Measurements from ENCODE around the gene SPC25.
"Not testable (repeated sequence)": the region's sequence is repeated elsewhere in the genome, so short reads cannot be mapped to it uniquely, and the experiment has no call there.

SPC25 gene

DNA sequence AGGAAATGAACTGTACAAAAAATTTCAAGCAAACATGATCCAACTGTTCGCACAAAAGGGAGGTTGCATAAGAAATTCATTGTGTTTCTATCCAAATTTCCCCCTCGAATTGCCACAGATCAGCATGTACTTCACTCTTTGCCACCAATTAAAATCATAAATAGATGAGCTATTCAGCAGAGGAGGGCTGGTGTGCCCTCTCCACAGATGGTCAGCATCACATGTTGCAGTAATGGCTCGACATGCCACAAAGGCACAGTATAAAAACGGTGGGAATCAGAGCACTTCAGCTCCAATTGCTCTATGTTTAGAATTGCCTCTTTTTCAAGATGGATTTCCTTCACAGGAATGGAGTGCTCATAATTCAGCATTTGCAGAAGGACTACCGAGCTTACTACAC is 10.8 kb upstream of the SPC25 start, which contains the start of gene G6PC2:
Gene G6PC2 (plus strand): TSS at position 289 of the 400 bp plus-strand sequence. CDS start 41 bp downstream, at position 330.
- DNase-seq, result no peak

DNA sequence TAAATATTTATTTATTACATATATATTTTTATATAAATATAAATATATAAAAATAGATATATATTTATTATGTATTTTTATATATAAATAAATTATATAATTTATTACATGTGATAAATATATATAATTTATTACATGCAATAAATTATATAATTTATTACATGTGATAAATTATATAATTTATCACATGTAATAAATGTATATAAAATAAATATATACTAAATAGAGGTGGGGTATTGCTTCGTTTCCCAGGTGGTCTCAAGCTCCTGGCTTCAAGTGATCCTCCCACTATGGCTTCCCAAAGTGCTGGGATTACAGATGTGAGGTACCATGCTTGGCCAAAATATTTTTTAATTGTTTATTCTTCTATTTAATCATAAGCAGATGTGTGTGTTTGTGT is 7.2 kb upstream of the SPC25 start:
- DNase-seq, result no peak

GRCh38 chr2:168896783-168897182 is 6.6 kb upstream of the SPC25 start:
- no peak for DNase-seq

DNA sequence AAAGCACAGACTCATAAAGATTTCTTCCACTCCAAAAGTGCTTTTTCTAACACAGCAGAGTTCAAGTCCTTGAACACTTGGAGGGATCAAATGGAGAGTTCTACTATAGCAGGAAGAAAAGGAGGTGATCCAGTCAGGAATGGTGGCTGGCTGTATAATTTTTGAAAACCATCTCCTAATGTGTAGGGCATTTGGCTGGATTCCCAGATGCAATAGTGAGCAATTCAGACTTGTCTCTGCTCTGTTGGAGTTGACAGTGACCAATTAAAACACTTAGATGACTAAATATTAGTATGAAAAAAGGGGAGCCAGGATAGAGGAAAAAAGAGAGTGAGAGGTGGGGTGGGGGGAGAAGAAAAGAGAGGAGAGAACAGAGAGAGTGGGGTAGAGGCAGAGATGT is 5.5 kb upstream of the SPC25 start:
- peak; percentile 72 for DNase-seq

DNA sequence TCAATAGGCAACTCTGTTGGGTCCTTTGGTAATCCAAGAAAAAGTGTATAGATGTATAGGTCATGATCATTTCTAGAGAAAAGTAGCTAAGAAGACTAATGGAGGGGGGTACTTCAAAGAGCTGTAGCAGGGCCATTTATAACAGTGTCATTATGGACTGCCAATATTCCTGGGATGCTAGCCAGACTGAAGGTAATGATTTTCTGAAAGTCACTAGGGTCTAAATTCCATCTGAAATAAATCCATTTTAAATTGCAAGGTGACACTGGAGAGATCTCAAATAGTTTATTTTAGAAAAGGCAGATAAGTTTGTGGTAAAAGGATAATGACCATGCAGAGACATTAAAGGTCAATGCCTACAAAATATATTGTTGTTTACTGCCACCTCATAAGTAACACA is 4.5 kb upstream of the SPC25 start:
- no peak for DNase-seq

- DNase-seq, result no peak
These were observed 3.9 kb upstream of the SPC25 start for GRCh38 chr2:168894101-168894500.

- DNase-seq, result no peak
These were observed 2.1 kb upstream of the SPC25 start for GRCh38 chr2:168892327-168892726.

DNA sequence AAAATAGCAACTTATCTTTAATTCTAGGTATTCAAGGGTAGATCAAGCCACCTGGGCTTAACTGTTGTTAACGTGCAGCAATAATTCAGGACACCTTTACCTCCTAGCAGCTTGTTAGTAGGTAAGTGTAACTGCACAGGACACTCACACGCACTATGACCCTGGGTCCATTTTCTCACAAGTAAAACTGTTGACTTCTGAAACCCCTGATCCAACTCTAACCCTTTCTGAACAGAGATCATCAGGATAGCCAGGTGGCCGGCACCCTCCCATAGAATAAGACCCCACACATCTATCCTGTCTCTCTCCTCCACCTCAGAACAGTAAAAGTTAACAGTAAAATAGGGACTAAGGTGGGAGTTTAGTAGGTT is 610 bp downstream of the SPC25 start:
- DNase-seq, result no peak

GRCh38 chr2:168884975-168885374 is 5.3 kb downstream of the SPC25 start:
- no peak for DNase-seq

GRCh38 chr2:168882163-168882562 is 8.1 kb downstream of the SPC25 start:
- DNase-seq, result not testable (repeated sequence)

- DNase-seq, result no peak
These were observed 15.7 kb downstream of the SPC25 start for GRCh38 chr2:168874368-168875054.

DNA sequence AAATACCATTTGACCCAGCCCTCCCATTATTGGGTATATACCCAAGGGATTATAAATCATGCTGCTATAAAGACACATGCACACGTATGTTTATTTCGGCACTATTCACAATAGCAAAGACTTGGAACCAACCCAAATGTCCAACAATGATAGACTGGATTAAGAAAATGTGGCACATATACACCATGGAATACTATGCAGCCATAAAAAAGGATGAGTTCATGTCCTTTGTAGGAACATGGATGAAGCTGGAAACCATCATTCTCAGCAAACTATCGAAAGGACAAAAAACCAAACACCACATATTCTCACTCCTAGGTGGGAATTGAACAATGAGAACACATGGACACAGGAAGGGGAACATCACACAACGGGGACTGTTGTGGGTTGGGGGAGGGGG is 19.4 kb downstream of the SPC25 start:
- not testable (repeated sequence) for DNase-seq

DNA sequence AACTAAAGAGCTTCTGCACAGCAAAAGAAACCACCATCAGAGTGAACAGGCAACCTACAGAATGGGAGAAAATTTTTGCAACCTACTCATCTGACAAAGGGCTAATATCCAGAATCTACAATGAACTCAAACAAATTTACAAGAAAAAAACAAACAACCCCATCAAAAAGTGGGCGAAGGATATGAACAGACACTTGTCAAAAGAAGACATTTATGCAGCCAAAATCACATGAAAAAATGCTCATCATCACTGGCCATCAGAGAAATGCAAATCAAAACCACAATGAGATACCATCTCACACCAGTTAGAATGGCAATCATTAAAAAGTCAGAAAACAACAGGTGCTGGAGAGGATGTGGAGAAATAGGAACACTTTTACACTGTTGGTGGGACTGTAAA is 19.9 kb downstream of the SPC25 start:
- not testable (repeated sequence) for DNase-seq

GRCh38 chr2:168867164-168867563 is 23.1 kb downstream of the SPC25 start:
- not testable (repeated sequence) for DNase-seq

- DNase-seq, result no peak
These were observed 32.1 kb downstream of the SPC25 start for GRCh38 chr2:168858146-168858545.

DNA sequence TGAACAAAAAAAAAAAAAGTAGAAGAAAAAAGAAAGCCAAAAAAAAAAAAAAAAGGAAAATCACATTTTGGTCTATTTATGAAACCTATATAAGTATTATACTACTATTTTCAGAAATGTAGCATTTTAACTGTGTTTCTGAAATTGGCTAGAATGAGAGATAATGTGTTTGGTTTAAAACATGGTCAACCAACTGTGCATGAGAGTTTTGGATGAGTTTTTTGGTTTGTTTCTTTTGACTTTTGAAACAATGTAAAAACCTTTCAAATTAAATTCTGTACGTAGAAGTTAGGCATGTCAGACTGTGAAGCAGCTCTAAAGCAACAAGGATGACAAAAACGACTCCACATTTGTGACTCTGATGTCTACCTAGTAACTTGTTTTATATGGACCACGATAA is 34.6 kb downstream of the SPC25 start:
- DNase-seq, result no peak

DNA sequence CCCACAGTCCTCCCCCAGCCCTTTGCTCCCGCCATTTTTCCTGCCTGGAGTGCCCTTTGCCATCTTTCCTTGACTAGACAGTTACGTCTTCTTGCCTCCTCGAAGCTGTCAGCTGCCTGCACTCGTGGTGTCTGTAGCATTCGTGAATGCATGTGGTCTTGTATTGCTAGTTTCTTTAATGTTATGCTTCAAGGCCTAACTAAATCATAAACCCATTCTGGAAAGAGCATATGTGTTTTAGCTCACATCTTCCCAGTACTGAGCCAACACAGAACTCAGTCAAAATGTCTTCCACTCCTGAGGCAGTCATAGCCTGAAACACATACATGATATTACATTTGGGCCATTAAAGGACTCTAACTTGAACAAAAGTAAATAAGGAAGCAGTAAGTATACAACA is 35.6 kb downstream of the SPC25 start:
- no peak for DNase-seq

- no peak for DNase-seq
These were observed 36.8 kb downstream of the SPC25 start for GRCh38 chr2:168853471-168853870.

- no peak for DNase-seq
These were observed 37.7 kb downstream of the SPC25 start for GRCh38 chr2:168852481-168852880.

GRCh38 chr2:168851674-168852320 is 38.4 kb downstream of the SPC25 start:
- peak; percentile 92 for DNase-seq

GRCh38 chr2:168850846-168851245 is 39.4 kb downstream of the SPC25 start:
- no peak for DNase-seq

GRCh38 chr2:168849610-168850009 is 40.6 kb downstream of the SPC25 start:
- DNase-seq, result peak; percentile 28

DNA sequence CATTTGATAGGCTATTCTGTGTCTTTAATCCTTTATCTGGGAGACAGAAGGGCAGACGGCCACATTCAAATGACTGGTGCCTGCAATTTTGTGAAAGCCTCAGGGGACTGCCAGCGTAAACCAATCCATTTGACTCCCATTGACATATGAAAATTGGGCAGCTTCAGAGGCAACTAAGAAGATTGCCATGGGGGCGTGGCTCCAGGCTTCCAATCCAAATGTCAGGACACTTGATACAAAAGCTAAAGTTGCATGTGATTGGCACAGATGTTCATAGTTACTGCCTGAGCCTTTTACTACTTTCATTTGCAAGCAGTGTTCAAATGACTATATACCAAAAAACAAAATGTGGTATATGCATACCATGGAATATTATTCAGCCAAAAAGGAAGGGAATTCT is 42.0 kb downstream of the SPC25 start:
- peak; percentile 30 for DNase-seq

GRCh38 chr2:168843253-168843652 is 47.0 kb downstream of the SPC25 start:
- no peak for DNase-seq

GRCh38 chr2:168841445-168841844 is 48.8 kb downstream of the SPC25 start:
- DNase-seq, result peak; percentile 70
